ENCODE results near the gene DDR2.

GRCh38 chr1:162717548-162718184 is 85.4 kb downstream of the DDR2 start:
- TF ChIP-seq ZFP3 (CRISPR knock-in tag; IDR thresholded peaks at IDR 0.05) (no peak), ZNF8 (CRISPR knock-in tag; IDR thresholded peaks at IDR 0.05) (no peak), ZNF70 (CRISPR knock-in tag; IDR thresholded peaks at IDR 0.05) (no peak)

Measured in SK-N-SH treated with all-trans-retinoic acid at 6 μM for 48 hours (cell line).